Loucy (cell line): ENCODE data around the gene ANO10.

ENCODE experiments used
- H2AFZ ChIP-seq: fragments of 200-600 bp; sonication (generic); 2 replicates; pipeline ENCODE4 v1.6.0; 2016; ENCODE audit warnings: antibody characterized with exemption, mild to moderate bottlenecking, low read length, moderate library complexity
- H3F3A ChIP-seq: fragments of 200-600 bp; 2 replicates; pipeline ENCODE4 v1.6.0; 2016; ENCODE audit warnings: antibody characterized with exemption, low read depth, mild to moderate bottlenecking
- H3K27me3 ChIP-seq: fragments of 200-600 bp; sonication (generic); 2 replicates; pipeline ENCODE4 v1.6.1; 2014; ENCODE audit warnings: low read length, mild to moderate bottlenecking; ENCODE audit not compliant: insufficient read depth, poor library complexity, severe bottlenecking
- H3K36me3 ChIP-seq: fragments of 200-600 bp; sonication (generic); 2 replicates; pipeline ENCODE4 v1.6.1; 2016; ENCODE audit warnings: low read length; ENCODE audit not compliant: insufficient read depth
- H3K4me1 ChIP-seq: fragments of 200-600 bp; sonication (generic); 2 replicates; pipeline ENCODE4 v1.5.1; 2014; ENCODE audit warnings: low read length, mild to moderate bottlenecking; ENCODE audit not compliant: insufficient read depth, poor library complexity, severe bottlenecking
- H3K4me2 ChIP-seq: fragments of 200-600 bp; sonication (generic); 2 replicates; pipeline ENCODE4 v1.6.0; 2014; ENCODE audit warnings: antibody characterized with exemption, low read length, low read depth, mild to moderate bottlenecking; ENCODE audit not compliant: poor library complexity, severe bottlenecking
- H3K4me3 ChIP-seq: fragments of 200-600 bp; sonication (generic); 2 replicates; pipeline ENCODE4 v1.5.1; 2014; ENCODE audit warnings: low read length, mild to moderate bottlenecking, mixed read lengths; ENCODE audit not compliant: poor library complexity, severe bottlenecking
- H3K79me2 ChIP-seq: fragments of 200-600 bp; sonication (generic); 2 replicates; pipeline ENCODE4 v1.6.1; 2014; ENCODE audit warnings: low read length; ENCODE audit not compliant: insufficient read depth
- H3K9ac ChIP-seq: fragments of 200-600 bp; sonication (generic); 2 replicates; pipeline ENCODE4 v1.6.0; 2014; ENCODE audit warnings: mild to moderate bottlenecking, low read depth, low read length, moderate library complexity; ENCODE audit not compliant: poor library complexity, severe bottlenecking
- H3K9me2 ChIP-seq: fragments of 200-600 bp; sonication (generic); replicated peaks from 2 replicates; pipeline ENCODE4 v1.6.1; 2016; ENCODE audit warnings: low read depth, low read length, mixed read lengths
- H3K9me3 ChIP-seq: fragments of 200-600 bp; sonication (generic); 2 replicates; pipeline ENCODE4 v1.6.1; 2014; ENCODE audit warnings: mild to moderate bottlenecking, antibody characterized with exemption, low read length, low read depth; ENCODE audit not compliant: insufficient read depth
- H4K20me1 ChIP-seq: fragments of 200-600 bp; sonication (generic); 2 replicates; pipeline ENCODE4 v1.6.0; 2014; ENCODE audit warnings: antibody characterized with exemption, low read length, mild to moderate bottlenecking; ENCODE audit not compliant: insufficient read depth, poor library complexity, severe bottlenecking
- EZH2phosphoT487 ChIP-seq: fragments of 200-600 bp; IDR thresholded peaks from 2 replicates; pipeline ENCODE4 v1.6.1; 2018; ENCODE audit warnings: antibody characterized with exemption, mild to moderate bottlenecking, moderate library complexity, borderline replicate concordance
- TF ChIP-seq, protein P1 (sequence below): fragments of 200-600 bp; sonication (generic); conservative IDR thresholded peaks from 2 replicates; pipeline ENCODE4 v1.5.1; 2014; ENCODE audit warnings: mild to moderate bottlenecking, antibody characterized with exemption, low read length

The ANO10 gene

DNA sequence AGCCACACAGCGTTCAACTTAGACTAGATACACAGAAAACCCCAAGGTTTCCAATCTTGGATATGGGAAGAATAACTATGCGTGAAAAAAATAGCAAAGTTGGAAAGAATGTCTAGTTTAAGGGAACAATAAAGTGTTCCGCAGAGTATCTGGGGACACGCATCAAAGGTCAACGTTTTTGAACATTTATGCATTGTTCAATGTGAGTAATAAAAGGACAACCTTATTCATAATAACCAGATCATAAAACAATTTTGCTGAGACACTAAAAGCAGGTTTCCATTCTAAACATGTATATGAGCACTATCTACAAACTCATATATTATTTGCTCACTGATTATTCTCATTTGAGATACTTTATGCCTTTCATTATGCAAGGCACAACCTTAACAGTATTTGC, 7.8 kb downstream of the ANO10 start:
- Histone ChIP-seq H3K27me3 (no peaks in the 10 kb centered on the region), H3K36me3 (no peaks in the 10 kb centered on the region), H3K4me1 (no peaks in the 10 kb centered on the region), H3K79me2 (no peaks in the 10 kb centered on the region), H4K20me1 (no peaks in the 10 kb centered on the region), H3K9me3 (no peaks in the 10 kb centered on the region), H3K4me2 (no peak overlapping the region), H2AFZ (no peak overlapping the region), H3K9ac (no peak overlapping the region), H3F3A (no peaks in the 10 kb centered on the region), H3K9me2 (no peaks in the 10 kb centered on the region), H3K4me3 (no peak overlapping the region)
- TF ChIP-seq EZH2phosphoT487 = no peak
- TF ChIP-seq, protein P1, sequence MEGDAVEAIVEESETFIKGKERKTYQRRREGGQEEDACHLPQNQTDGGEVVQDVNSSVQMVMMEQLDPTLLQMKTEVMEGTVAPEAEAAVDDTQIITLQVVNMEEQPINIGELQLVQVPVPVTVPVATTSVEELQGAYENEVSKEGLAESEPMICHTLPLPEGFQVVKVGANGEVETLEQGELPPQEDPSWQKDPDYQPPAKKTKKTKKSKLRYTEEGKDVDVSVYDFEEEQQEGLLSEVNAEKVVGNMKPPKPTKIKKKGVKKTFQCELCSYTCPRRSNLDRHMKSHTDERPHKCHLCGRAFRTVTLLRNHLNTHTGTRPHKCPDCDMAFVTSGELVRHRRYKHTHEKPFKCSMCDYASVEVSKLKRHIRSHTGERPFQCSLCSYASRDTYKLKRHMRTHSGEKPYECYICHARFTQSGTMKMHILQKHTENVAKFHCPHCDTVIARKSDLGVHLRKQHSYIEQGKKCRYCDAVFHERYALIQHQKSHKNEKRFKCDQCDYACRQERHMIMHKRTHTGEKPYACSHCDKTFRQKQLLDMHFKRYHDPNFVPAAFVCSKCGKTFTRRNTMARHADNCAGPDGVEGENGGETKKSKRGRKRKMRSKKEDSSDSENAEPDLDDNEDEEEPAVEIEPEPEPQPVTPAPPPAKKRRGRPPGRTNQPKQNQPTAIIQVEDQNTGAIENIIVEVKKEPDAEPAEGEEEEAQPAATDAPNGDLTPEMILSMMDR = no peak

DNA sequence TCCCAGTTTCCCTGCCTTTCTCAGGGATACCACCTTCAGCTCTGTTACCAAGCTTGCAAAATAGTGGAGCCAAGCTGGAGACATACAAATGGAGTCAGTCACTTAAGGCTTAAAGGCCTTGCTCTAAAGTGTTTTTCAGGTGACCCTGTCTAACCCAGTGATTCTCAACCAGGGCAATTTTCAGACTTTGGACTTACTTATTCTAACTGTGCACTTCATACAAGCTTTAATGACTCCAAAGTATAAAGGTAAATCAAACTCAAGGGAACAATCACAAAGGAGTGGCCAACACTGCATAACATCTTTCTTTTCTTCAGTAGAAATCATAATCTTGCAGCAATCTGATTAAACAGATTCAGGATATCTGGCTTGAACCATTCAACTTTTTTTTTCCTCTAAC, 9.4 kb downstream of the ANO10 start:
- no peaks in the 10 kb centered on the region for H3F3A ChIP-seq
- H3K9me3 ChIP-seq = no peaks in the 10 kb centered on the region
- H3K4me1 ChIP-seq = no peaks in the 10 kb centered on the region
- no peak overlapping the region for H3K4me2 ChIP-seq
- no peak for TF ChIP-seq EZH2phosphoT487
- TF ChIP-seq, protein P1 = no peak
- no peaks in the 10 kb centered on the region for H3K36me3 ChIP-seq
- H3K79me2 ChIP-seq = no peaks in the 10 kb centered on the region
- H3K9me2 ChIP-seq = no peaks in the 10 kb centered on the region
- no peaks in the 10 kb centered on the region for H3K27me3 ChIP-seq
- no peak overlapping the region for H3K4me3 ChIP-seq
- H2AFZ ChIP-seq = no peak overlapping the region
- H3K9ac ChIP-seq = no peak overlapping the region
- H4K20me1 ChIP-seq = no peaks in the 10 kb centered on the region

DNA sequence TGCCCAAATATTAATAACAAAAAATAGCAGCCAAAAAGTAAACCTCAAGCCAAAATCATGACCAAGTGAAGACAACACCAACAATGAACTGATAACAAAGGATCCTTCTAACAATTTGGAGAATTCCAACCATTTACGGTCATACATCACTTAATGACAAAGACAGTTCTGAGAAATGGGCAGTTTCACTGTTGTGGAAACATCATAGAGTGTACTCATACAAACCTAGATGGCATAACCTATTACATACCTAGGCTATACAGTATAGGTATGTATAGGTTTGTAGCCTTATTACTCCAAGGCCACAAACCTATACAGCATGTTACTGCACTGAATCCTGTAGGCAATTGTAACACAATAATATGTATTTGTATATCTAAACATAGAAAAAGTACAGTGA, 12.4 kb downstream of the ANO10 start:
- H3K27me3 ChIP-seq = no peaks in the 10 kb centered on the region
- H3K79me2 ChIP-seq = no peaks in the 10 kb centered on the region
- peaks cover 7% of the 10 kb centered on the region for H3K36me3 ChIP-seq
- H3K9ac ChIP-seq = no peak overlapping the region
- TF ChIP-seq, protein P1 = no peak
- TF ChIP-seq EZH2phosphoT487 = no peak
- no peak overlapping the region for H3K4me2 ChIP-seq
- no peaks in the 10 kb centered on the region for H4K20me1 ChIP-seq
- no peaks in the 10 kb centered on the region for H3K9me3 ChIP-seq
- H3K9me2 ChIP-seq = no peaks in the 10 kb centered on the region
- H2AFZ ChIP-seq = no peak overlapping the region
- no peaks in the 10 kb centered on the region for H3K4me1 ChIP-seq
- H3F3A ChIP-seq = no peaks in the 10 kb centered on the region
- H3K4me3 ChIP-seq = no peak overlapping the region
